NCI-H1105 treated with DMSO at 0.1 percent for 48 hours (cell line): ENCODE measurements around the gene TRIM25.

Source experiments
- DNase-seq: peaks from one replicate; lab custom pipeline; 2025; lab: John Stamatoyannopoulos, UW

The TRIM25 gene

GRCh38 chr17:56866076-56866475 is 47.8 kb downstream of the TRIM25 start:
- no peak for DNase-seq

GRCh38 chr17:56863974-56864373 is 49.9 kb downstream of the TRIM25 start:
- DNase-seq: no peak

GRCh38 chr17:56861899-56862298 is 52.0 kb downstream of the TRIM25 start:
- no peak for DNase-seq

GRCh38 chr17:56851008-56851407 is 62.8 kb downstream of the TRIM25 start:
- DNase-seq: no peak

GRCh38 chr17:56850591-56850990 is 63.3 kb downstream of the TRIM25 start:
- DNase-seq: no peak

GRCh38 chr17:56849131-56849530 is 64.7 kb downstream of the TRIM25 start:
- DNase-seq: no peak

GRCh38 chr17:56847106-56847505 is 66.7 kb downstream of the TRIM25 start:
- DNase-seq: no peak

GRCh38 chr17:56845934-56846333 is 67.9 kb downstream of the TRIM25 start:
- DNase-seq: no peak

- DNase-seq: no peak
Observed at GRCh38 chr17:56842577-56842976, 71.3 kb downstream of the TRIM25 start.

GRCh38 chr17:56838687-56839086 is 75.2 kb downstream of the TRIM25 start:
- no peak for DNase-seq
